HG03039 (cell line): ENCODE results near the gene MYCT1.
"Not testable (repeated sequence)": the region's sequence is repeated elsewhere in the genome, so short reads cannot be mapped to it uniquely, and the experiment has no call there.

Experiments
- ATAC-seq: cut with Tn5 transposase; IDR thresholded peaks from one replicate; pipeline ENCODE4 v1.9.1; 2021; ENCODE audit warnings: mild to moderate bottlenecking, moderate library complexity; ENCODE audit not compliant: unreplicated experiment

The MYCT1 gene

GRCh38 chr6:152697634-152698033 is at the start of gene MYCT1:
TSS of gene MYCT1 (plus strand) at chr6:152697897. CDS start at chr6:152697903, 6 bp downstream.
- ATAC-seq, result no peak

DNA sequence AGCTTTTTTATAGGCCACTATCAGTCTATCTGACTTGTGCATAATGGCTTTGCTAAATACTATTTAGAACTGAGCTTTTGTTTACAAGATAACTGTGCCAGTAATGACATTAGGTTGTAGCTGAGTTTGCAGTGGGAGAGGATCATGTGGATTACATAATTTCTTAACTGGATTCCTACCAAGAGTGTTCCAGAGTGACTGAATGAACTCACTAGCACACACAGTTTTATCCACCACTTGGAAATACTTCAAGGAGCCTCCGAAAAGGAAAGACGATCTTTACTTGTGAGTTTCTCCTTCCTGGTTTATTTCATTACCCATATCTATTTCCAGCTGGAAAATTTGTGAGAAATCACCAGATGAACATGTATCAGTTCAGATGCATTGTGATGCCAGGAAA is 49.6 kb upstream of the MYCT1 start:
- no peak for ATAC-seq

DNA sequence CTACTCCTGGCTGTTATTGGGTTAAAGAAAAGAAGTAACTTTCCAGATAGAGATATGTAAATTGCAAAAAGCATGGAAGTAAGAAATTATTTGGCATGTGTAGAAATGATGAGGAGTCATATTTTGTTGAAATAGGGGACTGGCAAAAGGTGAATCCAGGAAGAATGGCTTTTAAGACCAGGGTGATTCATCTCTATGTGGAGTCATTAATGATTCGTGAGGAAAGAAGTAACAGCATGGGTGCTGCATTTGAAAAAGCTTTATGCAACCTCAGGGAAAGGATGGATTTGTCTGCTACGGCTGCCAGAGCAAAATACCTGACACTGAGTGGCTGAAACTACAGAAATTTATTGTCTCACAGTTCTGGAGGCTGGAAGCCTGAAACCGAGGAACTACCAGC is 45.7 kb upstream of the MYCT1 start:
- ATAC-seq, result no peak

DNA sequence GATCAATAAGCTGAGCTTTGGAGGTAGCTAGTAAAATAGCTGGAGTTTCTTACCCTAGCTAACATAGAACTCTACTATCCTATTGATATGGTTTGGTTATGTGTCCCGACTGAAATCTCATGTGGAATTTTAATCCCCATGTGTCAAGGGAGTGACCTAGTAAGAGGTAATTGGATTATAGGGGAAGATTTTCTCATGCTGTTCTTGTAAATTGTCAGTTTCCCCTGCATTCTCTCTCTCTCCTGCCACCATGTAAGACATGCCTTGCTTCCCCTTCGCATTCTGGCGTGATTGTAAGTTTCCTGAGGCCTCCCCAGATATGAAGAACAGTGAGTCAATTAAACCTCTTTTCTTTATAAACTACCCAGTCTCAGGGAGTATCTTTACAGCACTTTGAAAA is 35.9 kb upstream of the MYCT1 start:
- ATAC-seq, result no peak

- ATAC-seq, result no peak
These were observed 27.8 kb upstream of the MYCT1 start for GRCh38 chr6:152669895-152670294.

- ATAC-seq, result no peak
These were observed 26.5 kb upstream of the MYCT1 start for GRCh38 chr6:152671171-152671570.

DNA sequence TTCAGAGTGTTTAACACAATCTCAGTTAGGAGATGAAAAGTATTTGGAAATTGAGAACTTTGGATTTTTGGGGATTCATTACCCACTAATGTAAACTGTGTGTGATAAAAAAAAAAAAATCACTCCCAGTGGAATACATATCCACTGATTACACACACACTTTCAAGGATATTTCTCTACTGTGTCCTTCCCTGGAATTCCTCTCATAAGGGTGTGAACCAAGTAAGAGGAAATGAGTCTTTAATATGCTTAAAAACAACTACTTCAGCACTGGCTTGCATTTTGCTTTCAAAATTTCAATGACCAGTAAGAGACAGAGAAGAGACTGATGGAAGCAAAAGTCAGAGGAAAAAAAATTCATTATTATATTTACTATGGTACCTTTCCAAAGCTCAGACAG is 24.5 kb upstream of the MYCT1 start:
- ATAC-seq, result no peak

DNA sequence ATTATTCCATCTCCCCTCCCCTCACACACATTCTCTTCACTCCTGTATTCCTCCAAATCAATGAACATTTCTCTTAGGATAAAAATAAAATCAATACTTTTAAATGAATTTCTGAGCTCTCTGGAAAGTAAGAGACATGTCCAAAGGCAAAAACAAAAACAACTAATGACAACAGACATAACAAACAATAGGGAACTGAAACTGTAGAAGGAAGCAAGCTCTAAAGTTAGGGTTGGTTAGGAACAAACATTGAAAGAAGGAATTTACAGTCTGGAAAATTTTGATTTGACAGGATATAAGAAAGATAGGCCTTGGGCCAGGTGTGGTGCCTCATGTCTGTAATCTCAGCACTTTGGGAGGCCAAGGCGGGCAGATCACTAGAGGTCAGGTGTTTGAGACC is 17.5 kb upstream of the MYCT1 start:
- no peak for ATAC-seq

DNA sequence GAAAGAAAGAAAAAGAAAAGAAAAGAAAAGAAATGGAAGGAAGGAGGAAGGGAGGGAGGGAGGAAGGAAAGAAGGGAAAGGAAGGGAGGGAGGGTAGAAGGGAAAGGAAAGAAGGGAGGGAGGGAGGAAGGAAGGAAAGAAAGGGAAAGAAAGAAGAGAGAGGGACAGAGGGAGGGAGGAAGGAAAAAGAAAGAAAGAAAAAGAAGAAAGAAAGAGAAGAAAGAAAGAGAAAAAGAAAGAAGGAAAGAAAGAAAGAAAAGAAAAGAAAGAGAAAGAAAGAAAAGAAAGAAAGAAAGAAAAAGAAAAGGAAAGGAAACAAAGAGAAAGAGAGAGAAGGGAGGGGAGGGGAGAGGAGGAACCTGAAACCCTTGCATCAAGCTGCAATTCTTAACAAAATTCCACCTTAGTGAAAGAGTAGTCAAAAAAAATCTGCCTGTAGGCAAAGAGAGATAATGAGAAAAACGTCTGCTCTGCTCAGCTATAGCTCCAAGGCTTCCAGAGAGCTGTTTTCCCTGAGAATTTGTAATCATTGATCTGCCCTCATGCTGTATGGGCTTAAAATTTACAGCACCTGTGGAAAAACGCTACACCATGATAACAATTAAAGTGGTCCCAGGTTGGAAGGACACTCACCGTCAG is 16.7 kb upstream of the MYCT1 start:
- ATAC-seq, result no peak

DNA sequence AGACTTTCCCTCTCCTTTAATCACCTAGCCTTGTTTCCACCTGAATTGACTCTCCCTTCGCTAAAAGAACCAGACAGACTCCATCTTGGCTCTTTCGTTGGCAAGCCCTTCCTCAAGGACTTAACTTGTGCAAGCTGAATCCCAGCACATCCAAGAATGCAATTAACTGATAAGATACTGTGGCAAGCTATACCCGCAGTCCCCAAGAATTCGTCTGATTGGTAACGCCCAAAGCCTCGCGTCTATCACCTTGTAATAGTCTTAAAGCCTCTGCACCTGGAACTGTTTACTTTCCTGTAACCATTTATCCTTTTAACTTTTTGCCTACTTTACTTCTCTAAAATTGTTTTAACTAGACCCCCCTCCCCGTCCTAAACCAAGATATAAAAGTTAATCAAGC is 15.6 kb upstream of the MYCT1 start:
- no peak for ATAC-seq

DNA sequence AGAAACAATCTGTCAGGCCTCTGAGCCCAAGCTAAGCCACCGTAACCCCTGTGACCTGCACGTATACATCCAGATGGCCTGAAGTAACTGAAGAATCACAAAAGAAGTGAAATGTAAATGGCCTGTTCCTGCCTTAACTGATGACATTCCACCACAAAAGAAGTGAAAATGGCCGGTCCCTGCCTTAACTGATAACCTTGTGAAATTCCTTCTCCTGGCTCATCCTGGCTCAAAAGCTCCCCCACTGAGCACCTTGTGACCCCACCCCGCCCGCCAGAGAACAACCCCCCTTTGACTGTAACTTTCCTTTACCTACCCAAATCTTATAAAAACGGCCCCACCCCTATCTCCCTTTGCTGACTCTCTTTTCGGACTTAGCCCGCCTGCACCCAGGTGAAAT is 14.8 kb upstream of the MYCT1 start:
- ATAC-seq, result not testable (repeated sequence)

GRCh38 chr6:152685819-152686218 is 11.9 kb upstream of the MYCT1 start:
- ATAC-seq, result no peak

DNA sequence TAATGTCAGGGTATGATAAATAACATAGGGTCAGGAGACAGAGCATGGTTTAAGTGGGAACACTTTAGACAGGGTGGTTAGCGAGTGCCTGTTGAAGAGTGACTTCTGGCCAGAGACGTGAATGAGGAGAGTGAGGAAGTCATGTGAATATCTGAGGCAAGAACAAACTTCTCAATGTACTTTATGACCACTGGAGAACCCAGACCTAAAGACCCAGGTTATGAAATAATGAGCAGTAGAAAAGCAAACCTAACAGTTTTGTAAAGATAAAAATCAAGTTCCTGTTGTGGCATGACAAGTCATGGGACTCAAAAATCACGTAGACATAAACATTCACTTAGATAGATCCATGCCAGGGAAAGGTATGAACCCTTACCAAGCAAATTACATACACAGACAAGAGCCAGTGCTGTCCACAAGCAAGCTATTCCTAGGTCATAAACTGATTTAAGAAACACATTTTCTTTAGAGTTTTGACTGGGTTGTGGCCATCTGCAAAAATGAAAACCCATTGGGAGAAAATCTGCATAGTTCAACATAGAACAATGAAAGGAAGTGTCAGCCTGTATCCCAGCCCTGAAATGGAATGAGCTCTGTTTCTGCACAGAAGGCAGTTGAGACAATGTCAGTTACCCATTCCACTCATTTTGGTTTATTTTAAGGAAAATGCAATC is 2.2 kb upstream of the MYCT1 start:
- no peak for ATAC-seq

GRCh38 chr6:152696522-152696921 is 1.2 kb upstream of the MYCT1 start:
- ATAC-seq, result no peak

- no peak for ATAC-seq
These were observed 995 bp downstream of the MYCT1 start for GRCh38 chr6:152698692-152699091.

- ATAC-seq, result no peak
These were observed 2.7 kb downstream of the MYCT1 start for GRCh38 chr6:152700427-152700826.

DNA sequence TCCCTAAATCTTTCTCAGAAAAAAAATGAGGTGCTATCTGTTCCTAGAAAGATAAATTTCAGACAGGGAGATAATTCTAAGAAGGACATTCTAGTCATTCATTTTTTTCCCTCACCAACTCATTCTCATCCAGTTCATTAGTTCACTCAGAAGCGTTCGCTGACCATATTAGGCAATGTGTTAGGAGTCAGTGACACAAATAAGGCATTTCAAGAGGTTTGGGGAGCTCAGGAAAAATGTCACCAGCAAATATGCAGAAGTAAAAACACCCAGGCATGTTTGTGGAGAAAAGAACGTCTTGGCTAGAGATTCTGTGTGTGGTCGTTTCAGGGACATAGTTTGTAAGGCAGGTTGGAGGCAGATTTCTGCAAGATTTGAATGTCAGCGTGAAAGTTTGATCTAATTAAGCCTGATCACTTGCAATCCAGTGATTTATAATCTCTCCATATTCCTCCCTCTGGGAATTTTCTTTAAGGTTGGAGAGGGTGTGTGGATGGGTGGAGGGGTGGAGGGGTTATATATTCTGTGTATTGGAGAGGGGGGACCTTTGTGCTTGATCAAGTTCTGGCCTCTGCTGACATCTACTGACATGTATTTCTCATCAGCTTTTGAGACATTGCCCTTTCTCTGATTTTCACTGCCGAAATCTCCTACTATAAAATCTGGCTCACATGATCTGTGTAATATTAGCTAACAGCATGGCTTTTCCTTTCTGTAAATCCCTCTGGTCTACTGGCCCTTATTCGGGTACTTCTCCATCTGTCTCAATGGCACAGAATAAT is 3.6 kb downstream of the MYCT1 start:
- no peak for ATAC-seq

DNA sequence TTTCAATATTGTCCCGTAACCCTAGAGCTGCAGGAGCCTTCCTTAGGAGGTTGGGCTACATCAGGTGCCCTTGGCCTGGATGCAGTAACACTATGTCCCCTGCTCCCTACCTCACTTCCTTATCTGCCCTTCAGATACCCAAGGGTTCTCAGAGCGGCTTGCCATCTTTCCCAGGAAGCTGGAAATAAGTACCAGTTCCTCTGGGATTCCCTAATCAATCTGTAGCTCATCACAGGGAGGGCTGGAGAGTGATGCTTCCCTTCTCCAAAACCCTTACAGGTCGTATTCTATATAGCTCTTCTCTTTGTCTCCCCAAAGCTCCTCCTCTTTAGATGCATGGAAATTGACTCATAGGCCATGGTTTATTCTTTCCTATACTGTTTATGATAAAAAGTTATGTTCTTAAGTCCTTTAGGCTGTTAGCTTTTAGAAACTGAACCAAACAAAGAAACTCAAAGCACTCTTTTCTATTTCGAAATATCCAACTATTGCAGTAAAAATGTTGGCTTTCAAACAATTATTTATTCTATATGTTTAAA is 4.2 kb downstream of the MYCT1 start:
- ATAC-seq, result no peak

GRCh38 chr6:152703750-152704149 is 6.1 kb downstream of the MYCT1 start:
- ATAC-seq, result not testable (repeated sequence)

GRCh38 chr6:152705327-152705726 is 7.6 kb downstream of the MYCT1 start:
- no peak for ATAC-seq

DNA sequence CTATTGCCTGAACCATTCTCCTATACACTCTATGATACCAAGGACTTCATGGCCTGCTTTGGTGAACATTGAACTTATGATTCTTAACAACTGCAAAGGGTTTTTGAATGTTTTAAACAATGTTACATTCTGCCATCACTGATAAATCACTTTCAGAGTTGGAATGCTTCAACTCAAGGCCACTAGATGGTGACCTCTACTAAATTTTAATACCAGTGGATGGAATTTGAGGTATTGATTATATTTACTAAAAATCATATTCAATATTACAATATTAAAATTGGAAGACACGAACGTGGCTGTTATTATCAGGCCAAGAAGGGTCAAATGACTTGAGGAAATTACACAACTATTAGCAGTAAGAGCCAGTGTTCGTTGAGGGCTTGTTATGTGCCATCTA is 18.6 kb downstream of the MYCT1 start:
- ATAC-seq, result no peak

DNA sequence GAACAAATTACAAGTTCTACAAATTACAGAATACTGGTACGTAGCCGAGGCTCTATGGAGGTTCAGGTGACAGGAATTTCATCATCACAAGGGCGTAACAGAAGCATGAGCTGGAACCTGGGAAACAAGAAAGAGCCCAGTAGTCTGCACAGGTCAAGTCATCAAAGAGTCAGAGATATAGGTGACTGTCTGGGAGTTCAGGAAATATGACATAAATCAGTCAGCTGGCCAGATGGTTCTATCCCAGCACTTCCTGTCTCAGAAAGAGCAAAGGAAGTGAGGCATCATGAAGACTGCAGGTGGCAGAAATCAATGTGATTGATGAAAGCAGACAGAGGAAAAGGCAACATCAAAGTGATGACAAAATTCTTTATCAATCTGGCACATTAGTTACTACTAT is 23.3 kb downstream of the MYCT1 start:
- ATAC-seq, result no peak
